Sciatic nerve (tissue), 2 donors: ENCODE results near the gene C16orf87. TPM values are rescaled to one million over a fixed set of nuclear protein-coding genes. Genes with fewer than 3 reads are reported as not detected.
"Not testable (repeated sequence)": the region's sequence is repeated elsewhere in the genome, so short reads cannot be mapped to it uniquely, and the experiment has no call there.

ENCODE experiments used
- ATAC-seq: fragments of 200-7000 bp; cut with Tn5 transposase; one replicate; pipeline ENCODE4 v1.9.1; 2020; ENCODE audit warnings: mild to moderate bottlenecking, moderate library complexity
- DNase-seq: peaks from one replicate; pipeline ENCODE4 v3.0.0-alpha.2; 2020; ENCODE audit warnings: low spot score
- intact Hi-C: fragments of 100-400 bp; cut with DNase I; formaldehyde crosslinking; loops from one replicate; pipeline ENCODE4 v1.14.2; 2022
- total RNA-seq: library from RNA; stranded (reverse); fragmentation: NEBNext Ultra II Directional; extraction: Animal tissue kit (Norgen Biotek cat#: 25700); gene quantifications from one replicate; pipeline ENCODE4 v1.2.1, GENCODE V29; 2021
- donor health status: DM: no; HTN: no; CAD: no.
- donor health status: DM: no; HTN: no; CAD: no.

The C16orf87 gene, protein sequence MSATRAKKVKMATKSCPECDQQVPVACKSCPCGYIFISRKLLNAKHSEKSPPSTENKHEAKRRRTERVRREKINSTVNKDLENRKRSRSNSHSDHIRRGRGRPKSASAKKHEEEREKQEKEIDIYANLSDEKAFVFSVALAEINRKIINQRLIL
- 9.5 TPM for total RNA-seq

DNA sequence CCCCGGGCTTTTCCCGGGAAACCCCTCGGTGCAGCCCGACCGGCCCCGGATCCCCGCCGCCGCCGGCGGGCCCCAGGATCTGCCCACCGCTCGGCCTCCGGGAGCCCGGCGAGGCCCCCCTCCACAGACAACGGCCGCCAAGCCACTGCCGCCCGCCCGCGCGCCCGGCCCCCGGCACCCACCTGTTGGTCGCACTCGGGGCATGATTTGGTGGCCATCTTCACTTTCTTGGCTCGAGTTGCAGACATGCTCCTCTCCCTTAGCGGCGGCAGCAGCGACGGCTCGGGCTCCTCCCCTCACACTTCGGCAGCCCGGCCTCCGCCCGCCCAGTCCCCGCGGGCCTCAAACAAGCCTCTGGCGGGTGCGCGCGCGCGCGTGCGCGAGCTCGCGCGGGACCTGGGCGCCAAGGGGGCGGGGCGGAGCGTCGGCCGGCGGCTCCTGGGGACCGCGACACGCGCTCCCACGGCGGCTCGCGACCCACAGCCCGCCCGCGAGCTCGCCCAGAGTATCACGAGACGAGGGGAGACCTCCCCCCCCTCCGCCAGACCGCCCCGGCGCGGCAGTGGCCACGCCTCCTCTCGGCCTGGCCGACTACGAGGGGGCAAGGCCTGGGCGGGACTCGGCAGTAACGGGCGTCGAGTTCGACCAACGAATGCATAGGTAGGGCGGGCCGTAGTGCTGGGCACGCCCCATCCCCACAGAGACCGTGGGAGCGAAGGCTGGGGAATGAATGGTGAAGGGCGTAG is at the start of gene C16orf87:
Gene C16orf87, minus strand, starts transcription at position 279 of the 746 bp plus-strand sequence. Its CDS starts 31 bp downstream, at position 248.
- intact Hi-C loops: no loop called here
- ATAC-seq (peak; percentile 99), DNase-seq (peak; percentile 95)

DNA sequence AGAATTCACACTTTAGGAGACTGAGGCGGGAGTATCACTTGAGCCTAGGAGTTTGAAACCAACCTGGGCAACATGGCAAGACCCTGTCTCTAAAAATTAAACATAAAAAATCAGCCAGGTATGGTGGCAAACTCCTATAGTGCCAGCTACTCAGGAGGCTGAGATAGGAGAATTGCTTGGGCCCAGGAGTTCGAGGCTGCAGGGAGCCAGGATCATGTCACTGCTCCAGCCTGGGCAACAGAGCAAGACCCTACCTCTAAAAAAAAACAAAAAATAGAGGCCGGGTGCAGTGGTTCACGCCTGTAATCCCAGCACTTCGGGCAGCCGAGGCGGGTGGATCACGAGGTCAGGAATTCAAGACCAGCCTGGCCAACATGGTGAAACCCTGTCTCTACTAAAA is 44.3 kb upstream of the C16orf87 start:
- DNase-seq: no peak
- ATAC-seq: no peak
- intact Hi-C loops: no loop called here

DNA sequence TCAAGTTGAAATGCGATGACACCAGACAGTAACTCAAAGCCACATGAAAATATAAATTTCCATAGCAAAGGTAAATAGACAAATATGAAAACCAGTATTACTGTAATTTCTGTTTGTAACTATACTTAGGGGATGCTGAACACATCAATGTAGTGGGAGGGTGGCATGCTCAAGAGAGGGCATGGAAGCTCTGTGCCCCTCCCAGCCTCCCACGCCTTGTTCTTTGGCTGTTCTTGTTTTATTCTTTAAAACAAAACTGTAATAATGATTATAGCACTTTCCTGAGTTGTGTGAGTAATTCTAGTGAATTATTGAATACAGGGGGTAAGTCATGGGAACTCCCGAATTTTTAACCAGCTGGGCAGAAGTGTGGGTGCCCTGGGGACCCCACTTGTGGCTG is 42.2 kb upstream of the C16orf87 start:
- intact Hi-C loops: no loop called here
- ATAC-seq: no peak
- no peak for DNase-seq

DNA sequence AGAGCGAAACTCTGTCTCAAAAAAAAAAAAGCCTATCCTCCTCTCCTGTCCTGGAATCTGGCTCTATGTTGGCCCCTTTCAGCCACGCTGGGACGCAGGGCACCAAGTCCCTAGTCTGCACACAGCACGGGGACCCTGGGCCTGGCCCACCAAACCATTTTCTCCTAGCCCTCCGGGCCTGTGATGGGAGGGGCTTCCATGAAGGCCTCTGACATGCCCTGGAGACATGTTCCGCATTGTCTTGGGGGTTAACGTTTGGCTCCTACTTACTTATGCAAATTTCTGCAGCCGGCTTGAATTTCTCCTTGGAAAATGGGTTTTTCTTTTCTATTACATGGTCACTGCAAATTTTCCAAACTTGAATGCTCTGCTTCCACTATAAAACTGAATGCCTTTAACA is 40.6 kb upstream of the C16orf87 start:
- ATAC-seq (no peak), DNase-seq (no peak)
- intact Hi-C loops: no loop called here

DNA sequence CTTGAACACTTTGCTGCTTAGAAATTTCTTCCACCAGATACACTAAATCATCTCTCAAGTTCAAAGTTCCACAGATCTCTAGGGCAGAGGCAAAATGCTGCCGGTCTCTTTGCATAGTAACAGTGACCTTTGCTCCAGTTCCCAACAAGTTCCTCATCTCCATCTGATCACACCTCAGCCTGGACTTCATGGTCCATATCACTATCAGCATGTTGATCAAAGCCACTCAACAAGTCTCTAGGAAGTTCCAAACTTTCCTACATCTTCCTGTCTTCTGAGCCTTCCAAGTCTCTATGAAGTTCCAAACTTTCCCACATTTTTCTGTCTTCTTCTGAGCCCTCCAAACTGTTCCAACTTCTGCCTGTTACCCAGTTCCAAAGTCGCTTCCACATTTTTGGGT is 37.9 kb upstream of the C16orf87 start:
- DNase-seq, ATAC-seq: not testable (repeated sequence)
- intact Hi-C loops: loop anchor here (5.0 kb wide), 1 partner anchor 1738 kb away; no protein-coding TSS in a partner anchor

DNA sequence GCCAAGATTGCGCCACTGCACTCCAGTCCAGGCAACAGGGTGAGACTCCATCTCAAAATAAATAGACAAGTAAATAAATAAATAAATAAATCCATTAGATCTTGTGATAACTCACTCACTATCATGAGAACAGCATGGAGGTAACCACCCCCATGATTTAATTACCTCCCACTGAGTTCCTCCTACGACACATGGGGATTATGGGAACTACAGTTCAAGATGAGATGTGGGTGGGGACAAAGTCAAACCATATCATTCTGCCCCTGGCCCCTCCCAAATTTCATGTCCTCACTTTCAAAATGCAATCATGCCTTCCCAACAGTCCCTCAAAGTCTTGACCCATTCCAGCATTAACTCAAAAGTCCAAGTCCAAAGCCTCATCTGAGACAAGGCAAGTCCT is 36.5 kb upstream of the C16orf87 start:
- not testable (repeated sequence) for ATAC-seq, DNase-seq
- intact Hi-C loops: loop anchor here (5.0 kb wide), 1 partner anchor 1740 kb away; no protein-coding TSS in a partner anchor

DNA sequence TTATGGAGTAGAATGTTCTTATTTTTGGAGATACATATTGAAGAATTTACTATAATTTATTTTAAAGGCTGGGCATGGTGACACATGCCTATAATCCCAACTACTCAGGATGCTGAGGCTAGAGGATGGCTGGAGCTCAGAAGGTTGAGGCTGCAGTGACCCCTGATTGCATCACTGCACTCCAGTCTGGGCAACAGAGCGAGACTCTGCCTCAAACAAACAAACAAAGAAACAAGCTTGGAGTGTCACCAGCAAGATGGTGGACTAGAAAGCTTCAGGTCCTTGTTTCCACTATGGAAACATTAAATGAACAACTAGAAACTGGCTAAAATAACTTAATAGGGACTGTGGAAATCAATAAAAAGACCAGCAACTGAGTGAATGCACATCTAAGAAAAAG is 35.3 kb upstream of the C16orf87 start:
- DNase-seq (no peak), ATAC-seq (no peak)
- intact Hi-C loops: loop anchor here (5.0 kb wide), 1 partner anchor 1741 kb away; no protein-coding TSS in a partner anchor

DNA sequence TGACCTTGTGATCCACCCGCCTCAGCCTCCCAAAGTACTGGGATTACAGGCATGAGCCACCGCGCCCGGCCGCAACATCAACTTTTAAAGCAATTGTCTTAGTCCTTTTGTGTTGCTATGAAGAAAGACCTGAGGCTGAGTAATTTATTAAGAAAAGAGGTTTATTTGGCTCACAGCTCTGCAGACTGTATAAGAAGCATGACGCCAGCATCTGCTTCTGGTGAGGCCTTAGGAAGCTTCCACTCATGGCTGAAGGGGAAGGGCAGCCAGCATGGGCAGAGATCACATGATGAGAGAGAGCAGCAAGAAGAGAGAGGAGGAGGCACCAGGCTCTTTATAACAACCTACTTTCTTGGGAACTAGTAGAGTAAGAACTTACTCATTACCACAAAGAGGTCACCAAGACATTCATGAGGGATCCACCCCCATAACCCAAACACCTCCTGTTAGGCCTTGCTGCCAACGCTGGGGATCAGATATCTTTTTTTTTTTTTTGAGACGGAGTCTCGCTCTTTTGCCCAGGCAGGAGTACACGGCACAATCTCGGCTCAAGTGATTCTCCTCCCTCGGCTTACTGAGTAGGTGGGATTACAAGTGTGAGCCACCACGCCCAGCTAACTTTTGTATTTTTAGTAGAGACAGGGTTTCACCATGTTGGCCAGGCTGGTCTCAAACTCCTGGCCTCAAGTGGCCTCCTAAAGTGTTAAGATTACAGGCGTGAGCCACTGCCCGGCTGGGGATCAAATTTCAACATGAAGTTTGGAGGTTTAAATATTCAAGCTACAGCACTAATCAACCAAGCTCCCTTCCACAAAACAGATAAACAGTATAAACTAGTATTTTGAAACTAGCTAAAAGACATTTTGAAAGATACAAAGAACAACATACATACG is 31.8 kb upstream of the C16orf87 start:
- ATAC-seq: no peak
- DNase-seq: no peak
- intact Hi-C loops: no loop called here

DNA sequence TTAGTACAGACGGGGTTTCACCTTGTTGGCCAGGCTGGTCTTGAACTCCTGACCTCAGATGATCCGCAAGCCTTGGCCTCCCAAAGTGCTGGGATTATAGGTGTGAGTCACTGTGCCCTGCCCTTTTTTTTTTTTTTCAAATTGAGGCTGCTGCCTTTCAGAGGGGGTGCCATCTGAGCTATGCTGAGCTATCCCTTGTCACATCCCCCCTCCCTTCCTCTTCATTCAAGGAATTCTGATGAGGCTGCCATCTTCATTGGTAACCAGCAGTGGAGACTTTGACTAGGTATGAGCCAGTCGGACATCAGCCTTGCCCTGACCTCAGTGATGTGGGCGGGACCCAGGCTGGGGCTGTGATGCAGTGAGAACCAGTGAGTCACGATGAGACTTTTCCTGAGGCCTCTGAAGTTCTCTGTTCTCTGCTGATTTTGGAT is 28.8 kb upstream of the C16orf87 start:
- intact Hi-C loops: no loop called here
- DNase-seq (no peak), ATAC-seq (no peak)

DNA sequence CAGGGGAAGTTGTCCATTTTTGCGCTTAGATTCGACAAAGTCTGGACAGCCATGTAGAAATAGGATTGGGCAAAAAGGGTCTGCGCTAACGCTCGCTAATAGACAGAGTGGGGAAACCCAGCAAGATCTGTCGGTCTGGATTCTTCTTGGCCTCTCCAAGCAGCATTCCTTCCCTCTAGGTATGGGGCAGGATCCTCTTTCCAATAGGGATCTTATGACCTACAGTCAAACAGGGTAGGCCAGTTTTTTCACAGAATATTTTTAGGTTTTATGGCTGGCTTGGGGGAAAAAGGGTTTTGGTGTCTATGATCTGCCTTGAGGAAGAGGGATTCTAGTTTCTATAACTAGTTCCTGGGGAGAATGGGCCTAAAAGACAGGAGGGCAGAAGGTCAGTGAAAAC is 27.2 kb upstream of the C16orf87 start:
- ATAC-seq (no peak), DNase-seq (no peak)
- intact Hi-C loops: no loop called here

DNA sequence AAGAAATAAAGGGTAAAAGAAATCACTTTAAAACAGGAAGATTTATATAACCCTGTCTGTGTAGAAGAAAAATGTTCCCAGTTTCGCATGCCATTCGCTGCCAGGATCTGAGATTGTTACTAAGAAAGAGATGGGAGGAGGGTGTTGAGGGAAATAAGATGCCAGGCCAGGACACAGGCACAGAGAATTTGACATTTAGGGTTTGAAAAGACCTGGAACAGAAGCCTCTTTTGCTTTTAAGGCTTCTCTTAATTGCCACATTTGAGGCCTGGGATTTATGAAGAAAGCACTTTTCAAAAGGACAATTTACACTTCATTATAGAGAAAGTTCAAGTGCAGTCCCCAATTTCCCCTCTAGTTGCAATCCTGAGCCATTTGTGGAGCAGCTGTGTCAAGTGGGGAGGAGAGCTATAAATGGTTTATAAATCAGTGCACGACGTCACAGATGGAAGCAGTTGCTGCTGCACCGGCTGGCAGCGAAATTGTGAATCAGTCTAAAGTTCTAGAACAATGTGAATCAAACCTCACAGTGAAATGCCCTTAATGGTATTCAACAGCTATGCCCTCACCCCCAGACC is 26.5 kb upstream of the C16orf87 start:
- DNase-seq (no peak), ATAC-seq (peak; percentile 17)
- intact Hi-C loops: no loop called here

DNA sequence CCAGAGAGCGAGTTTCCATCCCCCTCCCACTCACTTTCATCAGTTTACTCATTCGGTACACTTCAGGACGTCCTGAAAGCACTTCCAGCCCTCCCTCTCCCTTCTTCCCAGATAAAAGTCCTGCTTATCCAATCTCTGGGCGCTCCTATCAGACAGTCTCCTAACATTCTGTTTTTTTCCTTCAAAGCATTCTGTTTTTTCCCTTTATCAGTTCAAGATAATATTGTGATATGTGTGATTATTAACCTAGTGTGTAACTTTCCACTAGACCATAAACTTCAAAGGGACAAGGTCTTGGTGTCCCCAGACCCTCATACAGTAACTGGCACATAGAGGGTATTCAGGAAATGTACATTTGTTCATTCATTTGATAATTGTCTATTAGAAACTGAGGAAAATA is 24.4 kb upstream of the C16orf87 start:
- no peak for DNase-seq
- no peak for ATAC-seq
- intact Hi-C loops: loop anchor here (2.0 kb wide), 1 partner anchor 73 kb away; no protein-coding TSS in a partner anchor

DNA sequence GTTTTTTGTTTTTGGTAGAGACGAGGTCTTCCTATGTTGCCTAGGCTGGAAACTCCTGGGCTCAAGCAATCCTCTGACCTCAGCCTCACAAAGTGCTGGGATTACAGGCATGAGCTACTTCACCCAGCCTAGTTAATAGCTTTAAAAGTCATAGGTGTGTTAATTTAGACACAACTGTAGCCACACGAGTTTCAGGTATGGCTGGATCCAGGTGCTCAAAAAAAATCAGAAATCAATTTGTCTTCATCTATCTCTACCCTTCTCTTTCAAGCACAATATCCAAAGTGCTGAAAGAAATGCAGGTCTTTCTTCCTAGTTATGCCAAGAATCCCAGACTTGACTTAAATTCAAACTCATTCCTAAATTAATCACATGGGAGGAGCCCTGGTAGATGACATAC is 23.9 kb upstream of the C16orf87 start:
- no peak for ATAC-seq

DNA sequence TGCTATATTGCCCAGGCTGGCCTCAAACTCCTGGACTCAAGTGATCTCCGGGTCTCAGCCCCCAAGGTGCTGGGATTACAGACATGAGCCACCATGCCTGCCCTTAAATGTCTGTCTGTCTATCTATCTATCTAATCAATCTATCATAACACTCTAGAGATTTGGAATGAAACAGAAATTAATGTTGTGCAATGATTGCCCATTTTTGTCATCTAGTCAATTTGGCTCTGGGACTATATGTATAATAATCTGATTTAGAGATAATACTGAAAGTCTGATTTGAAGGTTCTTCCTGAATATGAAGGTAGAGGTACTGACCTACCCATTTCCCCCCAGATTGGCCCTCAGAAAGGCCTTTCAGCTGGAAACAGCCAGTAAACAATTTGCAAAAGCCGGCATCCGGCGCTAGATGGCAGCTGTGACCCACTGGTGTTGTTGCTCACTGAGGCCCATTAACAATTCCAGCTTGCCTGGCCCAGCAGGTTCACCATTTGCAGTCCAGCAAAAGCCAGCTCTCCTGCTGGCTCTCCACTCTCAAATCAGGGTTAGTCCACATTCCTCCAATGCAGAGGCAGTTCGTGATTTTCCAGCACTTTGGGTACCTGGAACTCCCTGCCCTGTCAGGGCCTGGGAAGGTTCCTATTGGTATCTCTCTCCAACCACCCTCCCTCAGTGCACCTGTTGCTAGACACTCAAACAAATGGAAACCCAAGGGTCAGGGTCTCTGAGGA is 22.9 kb upstream of the C16orf87 start:
- ATAC-seq (peak; percentile 87), DNase-seq (peak; percentile 90)

More for the DNA sequence above, 23.9 kb upstream of the C16orf87 start:
- DNase-seq: no peak
- intact Hi-C loops: loop anchor here (2.0 to 5.0 kb wide), 2 partner anchors 52 to 74 kb away; no protein-coding TSS in a partner anchor

DNA sequence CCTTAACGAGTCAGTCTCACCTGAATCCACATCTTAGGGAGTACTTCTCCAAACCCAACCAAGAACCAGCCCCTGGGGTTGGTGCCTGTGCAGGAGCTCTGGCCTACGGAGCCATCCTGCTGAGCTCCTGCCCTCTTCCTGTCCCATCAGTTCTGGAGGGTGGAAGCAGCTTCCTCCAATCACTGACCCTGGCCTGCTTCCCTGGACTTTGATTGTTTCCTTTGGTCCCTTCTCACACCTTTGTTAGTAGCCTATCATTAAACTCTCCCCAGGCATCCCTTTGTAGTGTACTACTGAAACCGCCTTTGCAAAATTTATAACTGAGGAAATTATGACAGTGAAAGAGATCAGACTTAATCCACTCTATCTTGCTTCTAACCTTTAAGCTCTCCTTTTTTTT is 21.1 kb upstream of the C16orf87 start:
- ATAC-seq (no peak), DNase-seq (no peak)
- intact Hi-C loops: loop anchor here (5.0 kb wide), 1 partner anchor 55 kb away; no protein-coding TSS in a partner anchor

More for the DNA sequence above, 22.9 kb upstream of the C16orf87 start:
- intact Hi-C loops: loop anchor here (2.0 to 5.0 kb wide), 2 partner anchors 53 to 75 kb away; no protein-coding TSS in a partner anchor

DNA sequence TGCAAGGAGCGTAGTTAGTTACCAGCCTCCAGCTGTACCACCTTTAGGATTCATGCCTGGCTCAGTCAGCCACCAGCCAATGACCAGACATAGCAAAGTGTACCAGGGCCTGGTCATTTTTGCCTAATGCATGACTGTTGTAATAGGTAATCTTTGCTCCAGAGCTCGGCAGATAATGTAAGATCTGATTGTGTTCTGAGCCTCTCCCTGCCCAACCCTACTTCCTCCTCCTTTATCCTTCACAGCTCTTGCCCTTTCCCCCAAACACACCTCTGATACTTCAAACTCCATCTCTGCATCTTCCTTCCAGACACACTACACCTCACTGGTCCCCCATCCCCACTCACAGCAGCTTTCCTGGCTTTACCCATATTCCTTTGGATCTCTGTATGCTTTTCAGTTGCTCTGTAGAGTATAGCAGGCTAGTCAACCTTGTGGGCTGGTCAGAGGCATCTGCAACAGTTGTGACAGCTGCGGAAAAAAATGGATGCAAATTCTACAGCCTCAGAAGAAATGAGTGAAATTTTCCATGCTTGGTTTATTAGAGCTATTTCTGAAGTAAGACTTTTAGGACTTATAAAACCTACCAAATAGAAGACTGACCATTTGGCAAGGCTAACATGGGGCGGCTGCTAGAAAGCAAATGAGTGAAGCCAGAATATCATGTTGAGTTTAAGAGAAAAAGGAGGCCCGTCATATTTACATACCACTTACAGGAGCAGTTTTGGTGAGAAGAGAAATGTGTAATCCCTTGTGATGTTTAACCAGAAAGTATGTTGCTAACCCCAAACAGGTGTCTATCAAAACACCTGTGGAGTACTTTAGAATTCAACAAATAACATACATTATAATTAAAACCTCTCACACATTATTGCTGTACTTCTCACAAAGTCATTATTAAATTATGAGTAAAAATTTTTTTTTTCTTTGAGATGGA is 19.9 kb upstream of the C16orf87 start:
- ATAC-seq: no peak
- no peak for DNase-seq
- intact Hi-C loops: loop anchor here (5.0 kb wide), 1 partner anchor 56 kb away; no protein-coding TSS in a partner anchor
